PFSK-1 (cell line): ENCODE measurements around the gene RNF149.

ENCODE experiments used
- POLR2AphosphoS5 ChIP-seq: IDR thresholded peaks from 2 replicates; pipeline ENCODE4 v1.6.1; 2012; ENCODE audit warnings: low read depth, mild to moderate bottlenecking, control low read depth, low read length, moderate library complexity
- SIN3A ChIP-seq: IDR thresholded peaks from 2 replicates; pipeline ENCODE4 v1.6.1; 2012; ENCODE audit warnings: mild to moderate bottlenecking, low read length, moderate library complexity, borderline replicate concordance; ENCODE audit not compliant: insufficient read depth
- TF ChIP-seq, protein P1 (sequence below), 2 experiments: IDR thresholded peaks; 2 replicates each; pipeline versions ENCODE4 v1.6.1 to v1.8.0; 2011 to 2012; ENCODE audit warnings: low read depth in 2 of 2, low read length in 2 of 2, control low read depth in 1 of 2, inconsistent platforms in 1 of 2, mild to moderate bottlenecking in 1 of 2, moderate library complexity in 1 of 2; ENCODE audit not compliant: insufficient read depth in 1 of 2

DNA sequence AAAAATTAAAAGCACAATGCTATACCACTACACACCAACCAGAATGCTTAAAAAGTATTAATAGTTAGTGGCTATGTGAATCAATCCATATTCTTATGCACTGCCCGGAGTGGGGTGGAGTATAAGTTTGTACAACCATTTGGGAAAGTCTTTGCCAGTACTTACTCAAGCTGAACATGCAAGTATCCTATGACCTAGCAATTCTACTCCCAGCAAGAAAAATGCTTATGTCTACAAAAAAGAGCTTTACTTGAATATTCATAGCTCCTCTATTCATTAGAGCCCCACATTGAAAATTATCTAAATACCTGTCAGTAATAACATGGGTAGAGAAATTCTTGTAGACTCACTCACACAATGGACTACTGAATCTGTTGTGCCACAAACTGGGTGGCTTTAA, 77.3 kb downstream of the RNF149 start:
- TF ChIP-seq, protein P1, sequence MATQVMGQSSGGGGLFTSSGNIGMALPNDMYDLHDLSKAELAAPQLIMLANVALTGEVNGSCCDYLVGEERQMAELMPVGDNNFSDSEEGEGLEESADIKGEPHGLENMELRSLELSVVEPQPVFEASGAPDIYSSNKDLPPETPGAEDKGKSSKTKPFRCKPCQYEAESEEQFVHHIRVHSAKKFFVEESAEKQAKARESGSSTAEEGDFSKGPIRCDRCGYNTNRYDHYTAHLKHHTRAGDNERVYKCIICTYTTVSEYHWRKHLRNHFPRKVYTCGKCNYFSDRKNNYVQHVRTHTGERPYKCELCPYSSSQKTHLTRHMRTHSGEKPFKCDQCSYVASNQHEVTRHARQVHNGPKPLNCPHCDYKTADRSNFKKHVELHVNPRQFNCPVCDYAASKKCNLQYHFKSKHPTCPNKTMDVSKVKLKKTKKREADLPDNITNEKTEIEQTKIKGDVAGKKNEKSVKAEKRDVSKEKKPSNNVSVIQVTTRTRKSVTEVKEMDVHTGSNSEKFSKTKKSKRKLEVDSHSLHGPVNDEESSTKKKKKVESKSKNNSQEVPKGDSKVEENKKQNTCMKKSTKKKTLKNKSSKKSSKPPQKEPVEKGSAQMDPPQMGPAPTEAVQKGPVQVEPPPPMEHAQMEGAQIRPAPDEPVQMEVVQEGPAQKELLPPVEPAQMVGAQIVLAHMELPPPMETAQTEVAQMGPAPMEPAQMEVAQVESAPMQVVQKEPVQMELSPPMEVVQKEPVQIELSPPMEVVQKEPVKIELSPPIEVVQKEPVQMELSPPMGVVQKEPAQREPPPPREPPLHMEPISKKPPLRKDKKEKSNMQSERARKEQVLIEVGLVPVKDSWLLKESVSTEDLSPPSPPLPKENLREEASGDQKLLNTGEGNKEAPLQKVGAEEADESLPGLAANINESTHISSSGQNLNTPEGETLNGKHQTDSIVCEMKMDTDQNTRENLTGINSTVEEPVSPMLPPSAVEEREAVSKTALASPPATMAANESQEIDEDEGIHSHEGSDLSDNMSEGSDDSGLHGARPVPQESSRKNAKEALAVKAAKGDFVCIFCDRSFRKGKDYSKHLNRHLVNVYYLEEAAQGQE (IDR thresholded peaks at IDR 0.05; ENCODE audit: insufficient read depth in 1 of 2, low read depth in 2 of 2, low read length in 2 of 2), result no peak
- TF ChIP-seq POLR2AphosphoS5 (no peak), SIN3A (no peak)
